GM12878 (cell line): Measurements from ENCODE around the gene NIPSNAP3A. TPM values are rescaled to one million over a fixed set of nuclear protein-coding genes. Genes with fewer than 3 reads are reported as not detected.

Experiments
- ATAC-seq: fragments of 200-7000 bp; cut with Tn5 transposase; 3 replicates; pipeline ENCODE4 v1.9.1; 2020; ENCODE audit warnings: mild to moderate bottlenecking, moderate library complexity
- Bru-seq: library from RNA; stranded (reverse); fragments of 400-500 nt; gene quantifications from one replicate; lab custom pipeline; 2021; lab: Mats Ljungman, UMichigan
- BruChase-seq, 2 experiments: library from RNA; stranded (reverse); fragments of 400-500 nt; gene quantifications; one replicate each; lab custom pipeline; 2021; lab: Mats Ljungman, UMichigan
- BruUV-seq: library from RNA; stranded (reverse); fragments of 400-500 nt; replicated peaks from 2 replicates; lab custom pipeline; 2021; lab: Mats Ljungman, UMichigan
- CTCF ChIA-PET: fragments of 300-600 bp; sonication (Branson Sonifier 250); formaldehyde crosslinking; extraction: SDS; loops from one replicate; lab custom pipeline; 2021; ENCODE audit warnings: inconsistent platforms; lab: Yijun Ruan, JAX
- POLR2A ChIA-PET: fragments of 350-600 bp; formaldehyde crosslinking; extraction: SDS; loops from one replicate; lab custom pipeline; 2021; ENCODE audit warnings: inconsistent platforms; lab: Charles Lee
- RAD21 ChIA-PET: fragments of 300-600 bp; sonication (Branson Sonifier 250); formaldehyde crosslinking; loops from one replicate; lab custom pipeline; 2023; ENCODE audit warnings: antibody characterized with exemption; ENCODE audit not compliant: unreplicated experiment; lab: Charles Lee
- SMC1A ChIA-PET: fragments of 300-600 bp; sonication (Branson Sonifier 250); formaldehyde crosslinking; loops from one replicate; lab custom pipeline; 2023; ENCODE audit not compliant: unreplicated experiment, uncharacterized antibody; lab: Charles Lee
- DNase-seq: peaks from one replicate; pipeline ENCODE4 v3.0.0-alpha.2; 2011; ENCODE audit warnings: low read depth, low spot score
- FAIRE-seq: peaks from 3 replicates; lab custom pipeline; 2011; peaks lifted over from hg19 to GRCh38; lab: Jason Lieb, UNC
- H2AFZ ChIP-seq: 2 replicates; pipeline ENCODE4 v1.6.0; 2011; ENCODE audit warnings: low read depth, low read length, control low read depth; ENCODE audit not compliant: control insufficient read depth
- H3K27ac ChIP-seq: 2 replicates; pipeline ENCODE4 v1.5.1; 2011; ENCODE audit warnings: control low read depth; ENCODE audit not compliant: control insufficient read depth, insufficient read depth
- H3K27me3 ChIP-seq, 2 experiments: replicated peaks in 1 of 2; 2 replicates each; pipeline versions ENCODE4 v1.6.0 to v1.6.1; 2011; ENCODE audit warnings: low read length in 1 of 2; ENCODE audit not compliant: control insufficient read depth in 2 of 2, insufficient read depth in 2 of 2
- H3K36me3 ChIP-seq, 2 experiments: 2 replicates each; pipeline ENCODE4 v1.5.1; 2011; ENCODE audit warnings: low read length in 1 of 2; ENCODE audit not compliant: control insufficient read depth in 2 of 2, insufficient read depth in 2 of 2
- H3K4me1 ChIP-seq: 2 replicates; pipeline ENCODE4 v1.6.1; 2011; ENCODE audit warnings: mild to moderate bottlenecking, low read length, moderate library complexity, mixed read lengths; ENCODE audit not compliant: control insufficient read depth, insufficient read depth
- H3K4me2 ChIP-seq: 2 replicates; pipeline ENCODE4 v1.6.0; 2011; ENCODE audit warnings: control low read depth; ENCODE audit not compliant: control insufficient read depth, insufficient read depth
- H3K4me3 ChIP-seq: fragments of 200-600 bp; sonication (generic); 2 replicates; pipeline ENCODE4 v1.5.1; 2016
- H3K79me2 ChIP-seq: 2 replicates; pipeline ENCODE4 v1.6.0; 2011; ENCODE audit warnings: low read length; ENCODE audit not compliant: control insufficient read depth, insufficient read depth
- H3K9ac ChIP-seq: 2 replicates; pipeline ENCODE4 v1.8.0; 2011; ENCODE audit warnings: low read length, control low read depth, mixed read lengths; ENCODE audit not compliant: control insufficient read depth, insufficient read depth
- H3K9me3 ChIP-seq: replicated peaks from 3 replicates; pipeline ENCODE4 v1.5.1; 2011; ENCODE audit warnings: mild to moderate bottlenecking, low read length; ENCODE audit not compliant: control insufficient read depth, insufficient read depth
- H4K20me1 ChIP-seq: 2 replicates; pipeline ENCODE4 v1.6.0; 2011; ENCODE audit not compliant: control insufficient read depth, insufficient read depth
- BMI1 ChIP-seq: fragments of 450-650 bp; IDR thresholded peaks from 2 replicates; pipeline ENCODE4 v1.6.1; 2016; ENCODE audit warnings: mild to moderate bottlenecking, moderate library complexity, borderline replicate concordance
- DPF2 ChIP-seq: fragments of 450-650 bp; IDR thresholded peaks from 2 replicates; pipeline ENCODE4 v1.6.1; 2017; ENCODE audit warnings: mild to moderate bottlenecking
- GATAD2B ChIP-seq: fragments of 450-650 bp; conservative IDR thresholded peaks from 2 replicates; pipeline ENCODE4 v1.6.1; 2017; ENCODE audit warnings: low read depth, mild to moderate bottlenecking, moderate library complexity
- MAX ChIP-seq: IDR thresholded peaks from 2 replicates; pipeline ENCODE4 v1.6.1; 2012; ENCODE audit warnings: low read depth, low read length, improper control_type of control experiment
- MXI1 ChIP-seq: fragments of 150-350 bp; IDR thresholded peaks from 2 replicates; pipeline ENCODE4 v1.6.1; 2011; ENCODE audit warnings: low read depth, mild to moderate bottlenecking, inconsistent platforms, low read length, improper control_type of control experiment
- RBBP5 ChIP-seq: fragments of 200-600 bp; sonication (generic); conservative IDR thresholded peaks from 2 replicates; pipeline ENCODE4 v1.6.1; 2016
- RELA ChIP-seq: fragments of 450-650 bp; IDR thresholded peaks from 2 replicates; pipeline ENCODE4 v1.8.0; 2014; ENCODE audit warnings: borderline replicate concordance; ENCODE audit not compliant: partially characterized antibody
- SMC3 ChIP-seq: IDR thresholded peaks from 2 replicates; pipeline ENCODE4 v1.6.1; 2011; ENCODE audit warnings: low read length, improper control_type of control experiment, borderline replicate concordance
- SP1 ChIP-seq: IDR thresholded peaks from one replicate; pipeline ENCODE4 v1.6.1; 2011; ENCODE audit warnings: low read depth, low read length
- STAT1 ChIP-seq: fragments of 450-650 bp; conservative IDR thresholded peaks from 2 replicates; pipeline ENCODE4 v1.6.1; 2014; ENCODE audit warnings: antibody characterized with exemption, mild to moderate bottlenecking
- TARDBP ChIP-seq: IDR thresholded peaks from 2 replicates; pipeline ENCODE4 v1.6.1; 2016; ENCODE audit warnings: borderline replicate concordance
- ZBED1 ChIP-seq: IDR thresholded peaks from 2 replicates; pipeline ENCODE4 v1.6.1; 2016; ENCODE audit warnings: borderline replicate concordance
- ZNF207 ChIP-seq: fragments of 450-650 bp; IDR thresholded peaks from 2 replicates; pipeline ENCODE4 v1.6.1; 2014; ENCODE audit warnings: antibody characterized with exemption, mild to moderate bottlenecking, borderline replicate concordance
- ZNF384 ChIP-seq: IDR thresholded peaks from 2 replicates; pipeline ENCODE4 v1.6.1; 2012; ENCODE audit warnings: low read depth, mild to moderate bottlenecking, low read length, improper control_type of control experiment, borderline replicate concordance
- ZNF622 ChIP-seq: fragments of 450-650 bp; IDR thresholded peaks from 2 replicates; pipeline ENCODE4 v1.6.1; 2017; ENCODE audit warnings: mild to moderate bottlenecking, inconsistent platforms
- WGBS: methylation state at CpG from one replicate; pipeline ENCODE4 v1.1.6; 2016; ENCODE audit warnings: low lambda C conversion rate; ENCODE audit not compliant: insufficient replicate concordance, insufficient coverage; ENCODE audit errors: missing lambda C conversion rate; 5-methylcytosine and 5-hydroxymethylcytosine counted together
- in situ Hi-C: fragments of 300-500 bp; cut with MboI; formaldehyde crosslinking; loops from 9 replicates; pipeline ENCODE4 v1.14.3; 2018; ENCODE audit warnings: mixed read lengths
- intact Hi-C: fragments of 100-400 bp; cut with micrococcal nuclease; formaldehyde crosslinking; loops from one replicate; pipeline ENCODE4 v1.14.2; 2022; ENCODE audit not compliant: unreplicated experiment
- long read RNA-seq, 2 experiments: library from polyadenylated mRNA; unstranded; transcript quantifications; one replicate each; pipeline ENCODE4 v2.0.0, GENCODE V29; 2019 to 2020
- polyA minus RNA-seq, 3 experiments: library from RNA; depleted of rRNA, polyadenylated mRNA; stranded (reverse); fragments of >200 nt; gene quantifications; 2 replicates each; pipeline ENCODE4 v1.2.3, GENCODE V29; 2011
- polyA plus RNA-seq, 11 experiments: library from polyadenylated mRNA; depleted of rRNA in 4 of 11; unstranded in 6 of 11; stranded (reverse) in 5 of 11; fragments of >200 nt; fragmentation: Nextera tagmentation in 4 of 11; fragmentation: Illumina TruSeq in 1 of 11; extraction: Ambion mirVana in 4 of 11; extraction: Trizol in 1 of 11; gene quantifications; 1 replicate in 1 of 11; 2 replicates in 10 of 11; pipeline versions ENCODE4 v1.2.1 to v1.2.3, GENCODE V29; 2011 to 2016; ENCODE audit warnings: inconsistent platforms in 2 of 11, missing spikeins in 2 of 11, low read depth in 1 of 11
- total RNA-seq, 4 experiments: library from RNA; depleted of rRNA in 3 of 4; stranded (reverse); fragments of >200 nt in 3 of 4; fragmentation: Illumina TruSeq in 1 of 4; extraction: Trizol in 1 of 4; gene quantifications; 2 replicates each; pipeline versions ENCODE4 v1.2.1 to v1.2.3, GENCODE V29; 2013 to 2021
- TF ChIP-seq, protein P1 (sequence below): IDR thresholded peaks from 2 replicates; pipeline ENCODE4 v1.6.1; 2012; ENCODE audit warnings: low read length, inconsistent platforms

Gene NIPSNAP3A
- 20.7 and 22.4 TPM in 2 replicates for total RNA-seq (2013; cell fraction: nucleolus; rRNA removed)
- total RNA-seq (2014; rRNA removed): 26.3 and 30.0 TPM in 2 replicates
- total RNA-seq (2014; rRNA removed; fragmentation: Illumina TruSeq; extraction: Trizol): 21.0 and 24.3 TPM in 2 replicates
- total RNA-seq (2021): 19.1 and 19.5 TPM in 2 replicates
- polyA plus RNA-seq (2011; ENCODE audit: low read depth): 11.2 TPM
- 41.7 and 56.7 TPM in 2 replicates for polyA plus RNA-seq (2011; rRNA removed)
- 12.6 and 13.7 TPM in 2 replicates for polyA plus RNA-seq (2011; cell fraction: cytosol; rRNA removed)
- polyA plus RNA-seq (2011; cell fraction: nucleus; rRNA removed): 19.9 and 22.7 TPM in 2 replicates
- polyA plus RNA-seq (2012): 11.1 and 13.1 TPM in 2 replicates
- 21.3 and 25.6 TPM in 2 replicates for polyA plus RNA-seq (2014; fragmentation: Illumina TruSeq; extraction: Trizol)
- polyA plus RNA-seq (2014; fragmentation: Nextera tagmentation; extraction: Ambion mirVana): 10 to 100 TPM; 60.9 to 87.2 TPM
- polyA plus RNA-seq (2014; rRNA removed): 17.1 and 25.6 TPM in 2 replicates
- polyA plus RNA-seq (2016; fragmentation: Nextera tagmentation; extraction: Ambion mirVana): 10 to 100 TPM; 43.7 to 45.3 TPM
- 8.6 and 11.7 TPM in 2 replicates for polyA minus RNA-seq (2011; rRNA and poly(A)+ RNA removed)
- 3.7 and 6.5 TPM in 2 replicates for polyA minus RNA-seq (2011; cell fraction: cytosol; rRNA and poly(A)+ RNA removed)
- polyA minus RNA-seq (2011; cell fraction: nucleus; rRNA and poly(A)+ RNA removed): 5.4 and 7.3 TPM in 2 replicates
- Bru-seq, nascent RNA: percentile 78 among the genes with signal in this experiment
- BruChase-seq, experiment 1, labeled RNA remaining after a 6-hour chase: percentile 65 among the genes with signal in this experiment
- BruChase-seq, experiment 2, labeled RNA remaining after a 2-hour chase: percentile 65 among the genes with signal in this experiment
- long read RNA-seq, experiment 1, transcript NIPSNAP3A-201 (6 exons, 1,633 nt): major isoform, 25 of 34 reads
- long read RNA-seq, experiment 1, partial matches to known transcripts: 7 of 34 reads
- long read RNA-seq, experiment 1, other reads (novel, unspliced or antisense): 2 of 34 reads
- long read RNA-seq, experiment 2, transcript NIPSNAP3A-201 (6 exons, 1,633 nt): major isoform, 123 of 140 reads
- long read RNA-seq, experiment 2, partial matches to known transcripts: 11 of 140 reads
- long read RNA-seq, experiment 2, other reads (novel, unspliced or antisense): 6 of 140 reads

GRCh38 chr9:104747565-104748358 lies at the start of gene NIPSNAP3A:
TSS of gene NIPSNAP3A (plus strand) at chr9:104747683. CDS start at chr9:104747793, 110 bp downstream.
- ATAC-seq (peak; percentile 91), DNase-seq (peak; percentile 63), FAIRE-seq (peak; percentile 56)
- ChIA-PET SMC1A (interaction anchor here (0.8 to 4.8 kb wide), 15 partner anchors 8 to 654 kb away, joined by 3 to 35 read pairs (median 4); partner anchors contain the start of genes NIPSNAP3B and SMC2), CTCF (interaction anchor here (0.6 to 4.4 kb wide), 11 partner anchors 8 to 300 kb away, joined by 3 to 35 read pairs (median 3); partner anchors contain the start of gene NIPSNAP3B), RAD21 (interaction anchor here (0.6 to 3.5 kb wide), 10 partner anchors 11 to 669 kb away, joined by 3 to 30 read pairs (median 8); partner anchors contain the start of gene NIPSNAP3B), POLR2A (interaction anchor here (0.7 to 3.1 kb wide), 11 partner anchors 9 to 654 kb away, joined by 3 to 15 read pairs (median 5); no protein-coding TSS in a partner anchor)
- Histone ChIP-seq H4K20me1 (no peaks in the 10 kb centered on the region), H3K9me3 (no peaks in the 10 kb centered on the region), H3K9ac (peak within 1 kb of the TSS; percentile 85), H3K79me2 (peaks cover 14% of the 10 kb centered on the region), H3K27ac (peak within 1 kb of the TSS; percentile 82), H3K4me1 (peaks cover 12% of the 10 kb centered on the region; the same call in 1 of the 2 replicates), H3K36me3 (no peaks in the 10 kb centered on the region), H3K4me3 (peak within 1 kb of the TSS; percentile 86), H3K27me3 (no peaks in the 10 kb centered on the region), H3K4me2 (peak within 1 kb of the TSS; percentile 78), H2AFZ (peak within 1 kb of the TSS; percentile 86)
- intact Hi-C loops (loop anchor here (2.0 to 10.0 kb wide), 5 partner anchors 17 to 655 kb away; partner anchors contain the start of genes NIPSNAP3B, OR13C2 and SMC2), in situ Hi-C loops (no loop called here)
- WGBS: 1% methylated on average over 56 of the region's 71 CpGs
- BruUV-seq: TSS peak; percentile 86
- TF ChIP-seq DPF2 (peak; percentile 56; the same call in 1 of the 2 replicates), ZNF207 (no peak), RBBP5 (no peak), MAX (peak; percentile 24; the same call in 1 of the 2 replicates), ZBED1 (0 out of 2 replicates have a peak, but pooled peaks have one; percentile 43), ZNF384 (no peak), SMC3 (0 out of 2 replicates have a peak, but pooled peaks have one; percentile 16), STAT1 (no peak), RELA (no peak), MXI1 (peak; percentile 84), TARDBP (0 out of 2 replicates have a peak, but pooled peaks have one; percentile 60), GATAD2B (peak; percentile 84), BMI1 (no peak), SP1 (no peak), ZNF622 (no peak)
- TF ChIP-seq, protein P1, sequence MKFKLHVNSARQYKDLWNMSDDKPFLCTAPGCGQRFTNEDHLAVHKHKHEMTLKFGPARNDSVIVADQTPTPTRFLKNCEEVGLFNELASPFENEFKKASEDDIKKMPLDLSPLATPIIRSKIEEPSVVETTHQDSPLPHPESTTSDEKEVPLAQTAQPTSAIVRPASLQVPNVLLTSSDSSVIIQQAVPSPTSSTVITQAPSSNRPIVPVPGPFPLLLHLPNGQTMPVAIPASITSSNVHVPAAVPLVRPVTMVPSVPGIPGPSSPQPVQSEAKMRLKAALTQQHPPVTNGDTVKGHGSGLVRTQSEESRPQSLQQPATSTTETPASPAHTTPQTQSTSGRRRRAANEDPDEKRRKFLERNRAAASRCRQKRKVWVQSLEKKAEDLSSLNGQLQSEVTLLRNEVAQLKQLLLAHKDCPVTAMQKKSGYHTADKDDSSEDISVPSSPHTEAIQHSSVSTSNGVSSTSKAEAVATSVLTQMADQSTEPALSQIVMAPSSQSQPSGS: no peak
